Measurements from ENCODE around the gene OAT. TPM values are rescaled to one million over a fixed set of nuclear protein-coding genes. Genes with fewer than 3 reads are reported as not detected.

Gene OAT
- total RNA-seq, 1 experiment from 2014 or later = 67.9 TPM

DNA sequence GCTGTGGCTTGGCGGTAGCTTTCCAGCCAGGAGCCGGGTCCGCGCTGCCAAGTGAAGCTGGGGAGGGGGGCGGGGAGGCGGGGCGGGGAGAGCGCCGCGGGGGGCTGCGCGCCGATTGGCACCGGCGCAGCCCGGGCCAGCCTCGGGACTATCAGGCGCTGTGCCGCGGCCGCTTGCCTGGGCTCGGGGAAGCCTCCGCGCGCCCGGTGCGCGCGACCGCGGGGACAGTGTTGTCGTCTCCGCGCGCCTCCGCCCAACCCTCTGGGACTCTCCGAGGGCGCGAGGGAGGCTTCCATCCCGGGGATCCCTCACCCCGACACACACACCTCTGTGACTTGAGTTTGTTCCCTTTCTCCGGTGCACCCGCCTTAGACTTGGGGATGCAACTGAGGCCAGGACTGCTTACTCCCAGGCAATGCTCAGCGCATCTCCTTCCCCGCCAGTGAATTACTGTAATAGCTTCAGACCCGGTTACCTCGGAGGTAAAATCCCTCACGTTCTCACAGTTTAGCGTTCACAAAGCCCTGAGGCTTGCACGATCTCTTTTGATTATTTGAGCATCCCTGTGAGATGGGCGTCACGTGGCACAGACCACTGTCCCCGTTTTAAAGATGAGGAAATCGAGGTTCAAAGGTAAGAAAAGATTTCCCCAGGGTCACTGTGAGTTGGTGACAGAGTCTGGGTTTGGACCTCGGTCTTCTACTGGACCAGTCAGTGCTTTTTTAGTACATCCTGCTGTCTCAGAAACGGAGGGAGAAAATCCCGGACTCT, 31.5 kb upstream of the OAT start, which contains the start of gene NKX1-2:
Gene NKX1-2, minus strand, starts transcription at position 24 of the 771 bp plus-strand sequence. CDS start 92 bp downstream, outside the sequence.
- no peak within 1 kb of the TSS for H2BK5ac ChIP-seq (ENCODE audit: insufficient read length, low read length)
- H4K8ac ChIP-seq (replicated peaks; ENCODE audit: insufficient read length, low read depth, low read length) = no peak within 1 kb of the TSS
- H4K20me1 ChIP-seq (ENCODE audit: control insufficient read depth, insufficient read depth, insufficient read length) = no peaks in the 10 kb centered on the region
- H3K79me2 ChIP-seq (ENCODE audit: insufficient read depth, low read length) = no peaks in the 10 kb centered on the region
- H4K5ac ChIP-seq (ENCODE audit: insufficient read length, low read depth, low read length) = no peak within 1 kb of the TSS
- H3K23ac ChIP-seq (ENCODE audit: insufficient read length, low read depth, low read length) = no peak within 1 kb of the TSS
- H3T11ph ChIP-seq (ENCODE audit: low read length) = no peak within 1 kb of the TSS
- no peak within 1 kb of the TSS for H2BK120ac ChIP-seq (ENCODE audit: low read depth, low read length, poor library complexity, severe bottlenecking)
- H2BK12ac ChIP-seq (ENCODE audit: insufficient read length, low read depth, low read length) = no peak within 1 kb of the TSS
- Mint-ChIP-seq H3K27me3 (ENCODE audit: low read depth) (peaks cover 75% of the 10 kb centered on the region), H3K36me3 (ENCODE audit: insufficient read depth in 1 of 3, low read depth in 3 of 3) (peaks cover 0 to 9% (median 0%) of the 10 kb centered on the region in 3 experiments; a peak in 3 of 7 replicates), H3K4me3 (peak within 1 kb of the TSS; percentile 73 to 91), H3K9me3 (no peaks in the 10 kb centered on the region; a peak in 2 of 5 replicates), H3K4me1 (peaks cover 56 to 64% of the 10 kb centered on the region in 2 experiments), H3K27ac (peak within 1 kb of the TSS in 2 of 3 experiments; percentile 30 to 94; a peak in 4 of 7 replicates)
- H2AK5ac ChIP-seq (ENCODE audit: insufficient read length, low read length) = no peak within 1 kb of the TSS
- H3K4me1 ChIP-seq (ENCODE audit: insufficient read depth, low read length) = peaks cover 20% of the 10 kb centered on the region
- peaks cover 15% of the 10 kb centered on the region; the same call in 1 of the 2 replicates for H3K27me3 ChIP-seq (ENCODE audit: insufficient read depth, low read length)
- no peak within 1 kb of the TSS for H2BK15ac ChIP-seq (ENCODE audit: low read depth, low read length)
- H3K79me1 ChIP-seq (ENCODE audit: insufficient read depth, low read depth, low read length, poor library complexity, severe bottlenecking) = no peaks in the 10 kb centered on the region
- peak; percentile 90 for DNase-seq
- no peak within 1 kb of the TSS for H3K27ac ChIP-seq (ENCODE audit: insufficient read length, low read depth, low read length)
- no peak within 1 kb of the TSS for H3K18ac ChIP-seq (ENCODE audit: insufficient read length, low read depth, low read length)
- no peak within 1 kb of the TSS for H2BK20ac ChIP-seq (ENCODE audit: low read depth, low read length, poor library complexity, severe bottlenecking)
- no peaks in the 10 kb centered on the region for H3K9me3 ChIP-seq (ENCODE audit: control insufficient read depth, low read depth, low read length)
- H3K9ac ChIP-seq (ENCODE audit: extremely low read depth, insufficient read length, low read length) = peak within 1 kb of the TSS; percentile 2
- H4K91ac ChIP-seq (ENCODE audit: insufficient read length, low read depth, low read length) = no peak within 1 kb of the TSS
- WGBS (ENCODE audit: extremely low coverage, insufficient read length, low lambda C conversion rate) = no CpG with 5 or more reads among the region's 57 CpGs
- no peak within 1 kb of the TSS for H2AFZ ChIP-seq (ENCODE audit: low read length)
- no peak within 1 kb of the TSS for H3K4ac ChIP-seq (ENCODE audit: low read depth, low read length)
- peak within 1 kb of the TSS; percentile 72 for H3K4me2 ChIP-seq (ENCODE audit: insufficient read depth, insufficient read length, low read length)
- no peak within 1 kb of the TSS for H3K14ac ChIP-seq (ENCODE audit: insufficient read depth, low read length)
- H3K23me2 ChIP-seq (ENCODE audit: insufficient read length, low read depth, low read length, poor library complexity, severe bottlenecking) = peaks cover 23% of the 10 kb centered on the region
- H3K56ac ChIP-seq (ENCODE audit: insufficient read length, low read depth, low read length) = no peak within 1 kb of the TSS
- TF ChIP-seq, protein P1, sequence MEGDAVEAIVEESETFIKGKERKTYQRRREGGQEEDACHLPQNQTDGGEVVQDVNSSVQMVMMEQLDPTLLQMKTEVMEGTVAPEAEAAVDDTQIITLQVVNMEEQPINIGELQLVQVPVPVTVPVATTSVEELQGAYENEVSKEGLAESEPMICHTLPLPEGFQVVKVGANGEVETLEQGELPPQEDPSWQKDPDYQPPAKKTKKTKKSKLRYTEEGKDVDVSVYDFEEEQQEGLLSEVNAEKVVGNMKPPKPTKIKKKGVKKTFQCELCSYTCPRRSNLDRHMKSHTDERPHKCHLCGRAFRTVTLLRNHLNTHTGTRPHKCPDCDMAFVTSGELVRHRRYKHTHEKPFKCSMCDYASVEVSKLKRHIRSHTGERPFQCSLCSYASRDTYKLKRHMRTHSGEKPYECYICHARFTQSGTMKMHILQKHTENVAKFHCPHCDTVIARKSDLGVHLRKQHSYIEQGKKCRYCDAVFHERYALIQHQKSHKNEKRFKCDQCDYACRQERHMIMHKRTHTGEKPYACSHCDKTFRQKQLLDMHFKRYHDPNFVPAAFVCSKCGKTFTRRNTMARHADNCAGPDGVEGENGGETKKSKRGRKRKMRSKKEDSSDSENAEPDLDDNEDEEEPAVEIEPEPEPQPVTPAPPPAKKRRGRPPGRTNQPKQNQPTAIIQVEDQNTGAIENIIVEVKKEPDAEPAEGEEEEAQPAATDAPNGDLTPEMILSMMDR (conservative IDR thresholded peaks at IDR 0.05) = no peak
